Measurements from ENCODE around the gene TRAP1.
A peak's percentile ranks its signal among the peaks of the same experiment; 100 is the strongest.

The TRAP1 gene

DNA sequence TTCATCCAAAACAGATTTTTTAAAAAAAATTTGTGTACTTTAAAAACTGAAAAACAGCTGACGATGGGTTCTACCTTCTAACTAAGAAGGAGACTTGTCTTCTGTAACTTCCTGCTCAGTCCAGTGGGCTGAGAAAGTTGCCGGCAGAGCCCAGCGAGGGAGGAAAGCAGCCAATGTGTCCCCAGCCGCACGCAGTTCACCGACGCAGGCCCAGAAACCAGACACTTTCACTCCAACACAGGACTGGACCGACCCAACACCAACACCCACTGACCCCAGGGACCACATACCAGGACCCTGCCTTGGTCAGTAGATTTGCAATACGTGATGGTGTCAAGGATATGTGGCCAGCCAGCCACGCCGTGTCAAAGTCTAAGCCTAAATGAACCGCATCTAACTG is 25.6 kb downstream of the TRAP1 start:
- Histone ChIP-seq H3K36me3 (replicated peaks; ENCODE audit: low read depth, low read length) (peaks cover 30% of the 10 kb centered on the region), H3K79me2 (ENCODE audit: low read length) (peaks cover 50% of the 10 kb centered on the region), H4K20me1 (ENCODE audit: insufficient read depth, low read length) (peaks cover 7% of the 10 kb centered on the region), H3K4me3 (ENCODE audit: low read length) (no peak overlapping the region), H2AFZ (ENCODE audit: low read depth, low read length) (no peak overlapping the region), H3K9ac (ENCODE audit: low read length) (no peak overlapping the region), H3K9me3 (ENCODE audit: insufficient read depth, low read length) (no peaks in the 10 kb centered on the region), H3K27me3 (ENCODE audit: low read depth, low read length) (no peaks in the 10 kb centered on the region), H3K4me1 (ENCODE audit: low read length) (peaks cover 16% of the 10 kb centered on the region), H3K27ac (ENCODE audit: low read length) (no peak overlapping the region), H3K4me2 (ENCODE audit: low read length) (no peak overlapping the region)
- no peak for TF ChIP-seq EZH2phosphoT487 (IDR thresholded peaks at IDR 0.05; ENCODE audit: low read depth)
- TF ChIP-seq, protein P1, sequence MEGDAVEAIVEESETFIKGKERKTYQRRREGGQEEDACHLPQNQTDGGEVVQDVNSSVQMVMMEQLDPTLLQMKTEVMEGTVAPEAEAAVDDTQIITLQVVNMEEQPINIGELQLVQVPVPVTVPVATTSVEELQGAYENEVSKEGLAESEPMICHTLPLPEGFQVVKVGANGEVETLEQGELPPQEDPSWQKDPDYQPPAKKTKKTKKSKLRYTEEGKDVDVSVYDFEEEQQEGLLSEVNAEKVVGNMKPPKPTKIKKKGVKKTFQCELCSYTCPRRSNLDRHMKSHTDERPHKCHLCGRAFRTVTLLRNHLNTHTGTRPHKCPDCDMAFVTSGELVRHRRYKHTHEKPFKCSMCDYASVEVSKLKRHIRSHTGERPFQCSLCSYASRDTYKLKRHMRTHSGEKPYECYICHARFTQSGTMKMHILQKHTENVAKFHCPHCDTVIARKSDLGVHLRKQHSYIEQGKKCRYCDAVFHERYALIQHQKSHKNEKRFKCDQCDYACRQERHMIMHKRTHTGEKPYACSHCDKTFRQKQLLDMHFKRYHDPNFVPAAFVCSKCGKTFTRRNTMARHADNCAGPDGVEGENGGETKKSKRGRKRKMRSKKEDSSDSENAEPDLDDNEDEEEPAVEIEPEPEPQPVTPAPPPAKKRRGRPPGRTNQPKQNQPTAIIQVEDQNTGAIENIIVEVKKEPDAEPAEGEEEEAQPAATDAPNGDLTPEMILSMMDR (IDR thresholded peaks at IDR 0.05; ENCODE audit: low read depth, low read length): no peak

- no peak overlapping the region for H3K27ac ChIP-seq (ENCODE audit: low read length)
- peaks cover 4% of the 10 kb centered on the region for H4K20me1 ChIP-seq (ENCODE audit: insufficient read depth, low read length)
- H3K9ac ChIP-seq (ENCODE audit: low read length): no peak overlapping the region
- H3K4me2 ChIP-seq (ENCODE audit: low read length): no peak overlapping the region
- peaks cover 12% of the 10 kb centered on the region for H3K4me1 ChIP-seq (ENCODE audit: low read length)
- no peak for TF ChIP-seq EZH2phosphoT487 (IDR thresholded peaks at IDR 0.05; ENCODE audit: low read depth)
- TF ChIP-seq, protein P1 (IDR thresholded peaks at IDR 0.05; ENCODE audit: low read depth, low read length): no peak
- no peaks in the 10 kb centered on the region for H3K27me3 ChIP-seq (ENCODE audit: low read depth, low read length)
- peaks cover 44% of the 10 kb centered on the region for H3K79me2 ChIP-seq (ENCODE audit: low read length)
- H3K36me3 ChIP-seq (replicated peaks; ENCODE audit: low read depth, low read length): peaks cover 30% of the 10 kb centered on the region
- no peak overlapping the region for H2AFZ ChIP-seq (ENCODE audit: low read depth, low read length)
- no peak overlapping the region for H3K4me3 ChIP-seq (ENCODE audit: low read length)
- H3K9me3 ChIP-seq (ENCODE audit: insufficient read depth, low read length): no peaks in the 10 kb centered on the region
These were observed 26.2 kb downstream of the TRAP1 start for GRCh38 chr16:3690980-3691720.

- Histone ChIP-seq H2AFZ (ENCODE audit: low read depth, low read length) (no peak overlapping the region), H4K20me1 (ENCODE audit: insufficient read depth, low read length) (no peaks in the 10 kb centered on the region), H3K9me3 (ENCODE audit: insufficient read depth, low read length) (no peaks in the 10 kb centered on the region), H3K27ac (ENCODE audit: low read length) (no peak overlapping the region), H3K4me3 (ENCODE audit: low read length) (no peak overlapping the region), H3K36me3 (replicated peaks; ENCODE audit: low read depth, low read length) (peaks cover 34% of the 10 kb centered on the region), H3K9ac (ENCODE audit: low read length) (no peak overlapping the region), H3K4me1 (ENCODE audit: low read length) (peaks cover 5% of the 10 kb centered on the region), H3K79me2 (ENCODE audit: low read length) (peaks cover 37% of the 10 kb centered on the region), H3K27me3 (ENCODE audit: low read depth, low read length) (no peaks in the 10 kb centered on the region), H3K4me2 (ENCODE audit: low read length) (no peak overlapping the region)
- no peak for TF ChIP-seq EZH2phosphoT487 (IDR thresholded peaks at IDR 0.05; ENCODE audit: low read depth)
- TF ChIP-seq, protein P1 (IDR thresholded peaks at IDR 0.05; ENCODE audit: low read depth, low read length): peak; percentile 86
These were observed 26.8 kb downstream of the TRAP1 start for GRCh38 chr16:3690470-3690928.

- no peak overlapping the region for H3K27ac ChIP-seq (ENCODE audit: low read length)
- H2AFZ ChIP-seq (ENCODE audit: low read depth, low read length): no peak overlapping the region
- H3K36me3 ChIP-seq (replicated peaks; ENCODE audit: low read depth, low read length): peaks cover 36% of the 10 kb centered on the region
- TF ChIP-seq EZH2phosphoT487 (IDR thresholded peaks at IDR 0.05; ENCODE audit: low read depth): no peak
- TF ChIP-seq, protein P1 (IDR thresholded peaks at IDR 0.05; ENCODE audit: low read depth, low read length): no peak
- no peak overlapping the region for H3K4me3 ChIP-seq (ENCODE audit: low read length)
- H4K20me1 ChIP-seq (ENCODE audit: insufficient read depth, low read length): no peaks in the 10 kb centered on the region
- no peaks in the 10 kb centered on the region for H3K9me3 ChIP-seq (ENCODE audit: insufficient read depth, low read length)
- H3K27me3 ChIP-seq (ENCODE audit: low read depth, low read length): no peaks in the 10 kb centered on the region
- no peaks in the 10 kb centered on the region; the same call in 1 of the 2 replicates for H3K4me1 ChIP-seq (ENCODE audit: low read length)
- peaks cover 30% of the 10 kb centered on the region for H3K79me2 ChIP-seq (ENCODE audit: low read length)
- H3K9ac ChIP-seq (ENCODE audit: low read length): no peak overlapping the region
- no peak overlapping the region for H3K4me2 ChIP-seq (ENCODE audit: low read length)
These were observed 27.6 kb downstream of the TRAP1 start for GRCh38 chr16:3689731-3690130.
